ENCODE data around the gene TMEM18. TPM values are rescaled to one million over a fixed set of nuclear protein-coding genes. Genes with fewer than 3 reads are reported as not detected.

Gene TMEM18
- total RNA-seq, 4 donors from 2014 or later = 8.7 to 27.3 (median 10.2) TPM

- TF ChIP-seq EP300 (IDR thresholded peaks at IDR 0.05) (no peak), POLR2AphosphoS5 (IDR thresholded peaks at IDR 0.05) (no peak), POLR2A (IDR thresholded peaks at IDR 0.05; ENCODE audit: low read depth) (no peak), CTCF (IDR thresholded peaks at IDR 0.05) (no peak)
- WGBS = 85% methylated on average over 6 of the region's 6 CpGs
- H3K4me3 ChIP-seq = no peak overlapping the region
- no peaks in the 10 kb centered on the region for H3K9me3 ChIP-seq
- H3K4me1 ChIP-seq = no peaks in the 10 kb centered on the region
- H3K27me3 ChIP-seq = peaks cover 0 to 43% (median 0%) of the 10 kb centered on the region in 4 donors
- no peaks in the 10 kb centered on the region for H3K36me3 ChIP-seq
- peak; percentile 57 for DNase-seq (ENCODE audit: extremely low spot score)
- intact Hi-C loops (cut with DNase I) = no loop called here
- H3K27ac ChIP-seq (replicated peaks in 1 of 4) = no peak overlapping the region
These were observed 24.2 kb downstream of the TMEM18 start for GRCh38 chr2:652881-653480.

DNA sequence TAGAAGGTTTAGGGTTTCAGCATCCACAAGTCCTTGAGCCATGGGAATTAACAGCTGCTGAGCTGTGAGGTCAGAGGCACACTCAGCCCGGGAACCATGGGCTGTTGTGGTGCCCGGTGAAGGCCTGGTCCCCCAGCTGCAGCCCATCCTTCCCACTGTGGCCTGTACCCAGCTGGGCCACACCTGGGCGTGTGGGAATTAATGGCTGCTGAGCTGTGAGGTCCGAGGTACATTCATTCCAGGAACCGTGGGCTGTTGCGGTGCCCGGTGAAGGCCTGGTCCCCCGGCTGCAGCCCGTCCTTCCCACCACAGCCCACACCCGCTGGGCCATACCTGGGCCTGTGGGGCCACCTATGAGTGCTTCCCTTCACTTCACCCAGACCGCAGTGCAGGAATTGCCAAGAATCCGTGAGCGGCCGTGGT, 25.2 kb downstream of the TMEM18 start:
- no peak for TF ChIP-seq POLR2A (IDR thresholded peaks at IDR 0.05; ENCODE audit: low read depth)
- no peak for TF ChIP-seq POLR2AphosphoS5 (IDR thresholded peaks at IDR 0.05)
- no peak for TF ChIP-seq CTCF (IDR thresholded peaks at IDR 0.05)
- TF ChIP-seq EP300 (IDR thresholded peaks at IDR 0.05) = no peak
- Histone ChIP-seq H3K9me3 (no peaks in the 10 kb centered on the region), H3K4me3 (no peak overlapping the region), H3K27me3 (peaks cover 0 to 44% (median 0%) of the 10 kb centered on the region in 4 donors), H3K27ac (replicated peaks in 1 of 4) (no peak overlapping the region), H3K36me3 (no peaks in the 10 kb centered on the region), H3K4me1 (no peaks in the 10 kb centered on the region)
- peak; percentile 75 for DNase-seq (ENCODE audit: extremely low spot score)
- intact Hi-C loops (cut with DNase I) = no loop called here
- 90% methylated on average over 14 of the region's 14 CpGs for WGBS

DNA sequence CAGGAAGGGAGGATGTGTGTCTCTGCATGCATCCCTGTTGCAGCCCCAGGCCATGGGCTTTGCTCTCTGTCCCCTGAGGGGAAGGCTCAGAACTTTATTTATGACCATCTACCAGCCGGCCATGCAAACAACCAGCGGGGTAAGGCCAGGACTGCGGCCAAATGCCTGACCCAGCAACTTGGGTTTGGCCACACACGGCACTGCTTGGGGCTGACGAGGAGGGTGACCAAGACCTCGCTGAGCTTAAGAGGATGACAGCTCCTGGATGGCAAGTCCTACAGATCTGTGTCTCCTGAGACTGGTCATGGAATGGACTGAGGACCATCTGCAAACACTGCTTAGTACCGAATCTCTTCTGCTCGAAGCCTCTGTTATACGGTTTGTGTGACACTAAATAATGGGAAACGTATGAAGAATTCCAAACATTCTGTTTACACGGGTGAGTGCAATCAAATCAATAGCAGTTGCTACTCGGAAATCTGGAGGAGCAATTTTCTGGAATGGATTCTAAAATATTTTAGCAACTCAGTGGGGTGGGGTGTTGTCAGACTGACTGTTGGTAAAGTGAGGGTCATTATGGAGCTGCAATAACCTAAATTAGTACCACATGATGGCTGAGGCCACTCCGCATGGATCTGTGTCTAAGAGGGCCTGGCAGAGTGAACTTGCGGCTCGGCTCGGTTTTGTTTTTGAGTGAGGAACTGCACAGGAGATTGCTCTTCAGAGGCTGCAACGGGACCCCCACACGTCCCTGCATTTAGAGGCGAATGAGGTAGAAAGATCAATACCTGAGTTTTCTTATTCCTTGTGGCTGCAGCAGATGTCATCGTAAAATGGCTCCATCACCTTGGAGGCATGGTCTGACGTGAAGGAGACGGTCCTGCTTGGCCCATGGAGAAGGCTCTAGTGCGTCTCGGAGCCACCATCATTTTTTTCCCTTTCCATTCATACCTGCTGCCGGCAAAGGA, 26.6 kb downstream of the TMEM18 start:
- Histone ChIP-seq H3K9me3 (no peaks in the 10 kb centered on the region), H3K27me3 (peaks cover 0 to 54% (median 0%) of the 10 kb centered on the region in 4 donors), H3K36me3 (no peaks in the 10 kb centered on the region), H3K4me1 (no peaks in the 10 kb centered on the region), H3K27ac (replicated peaks in 1 of 4) (no peak overlapping the region), H3K4me3 (no peak overlapping the region)
- intact Hi-C loops (cut with DNase I) = no loop called here
- no peak for TF ChIP-seq CTCF (IDR thresholded peaks at IDR 0.05)
- TF ChIP-seq POLR2A (IDR thresholded peaks at IDR 0.05; ENCODE audit: low read depth) = no peak
- no peak for TF ChIP-seq POLR2AphosphoS5 (IDR thresholded peaks at IDR 0.05)
- TF ChIP-seq EP300 (IDR thresholded peaks at IDR 0.05) = no peak
- DNase-seq (ENCODE audit: extremely low spot score) = peak; percentile 84
- WGBS = 83% methylated on average over 20 of the region's 25 CpGs

DNA sequence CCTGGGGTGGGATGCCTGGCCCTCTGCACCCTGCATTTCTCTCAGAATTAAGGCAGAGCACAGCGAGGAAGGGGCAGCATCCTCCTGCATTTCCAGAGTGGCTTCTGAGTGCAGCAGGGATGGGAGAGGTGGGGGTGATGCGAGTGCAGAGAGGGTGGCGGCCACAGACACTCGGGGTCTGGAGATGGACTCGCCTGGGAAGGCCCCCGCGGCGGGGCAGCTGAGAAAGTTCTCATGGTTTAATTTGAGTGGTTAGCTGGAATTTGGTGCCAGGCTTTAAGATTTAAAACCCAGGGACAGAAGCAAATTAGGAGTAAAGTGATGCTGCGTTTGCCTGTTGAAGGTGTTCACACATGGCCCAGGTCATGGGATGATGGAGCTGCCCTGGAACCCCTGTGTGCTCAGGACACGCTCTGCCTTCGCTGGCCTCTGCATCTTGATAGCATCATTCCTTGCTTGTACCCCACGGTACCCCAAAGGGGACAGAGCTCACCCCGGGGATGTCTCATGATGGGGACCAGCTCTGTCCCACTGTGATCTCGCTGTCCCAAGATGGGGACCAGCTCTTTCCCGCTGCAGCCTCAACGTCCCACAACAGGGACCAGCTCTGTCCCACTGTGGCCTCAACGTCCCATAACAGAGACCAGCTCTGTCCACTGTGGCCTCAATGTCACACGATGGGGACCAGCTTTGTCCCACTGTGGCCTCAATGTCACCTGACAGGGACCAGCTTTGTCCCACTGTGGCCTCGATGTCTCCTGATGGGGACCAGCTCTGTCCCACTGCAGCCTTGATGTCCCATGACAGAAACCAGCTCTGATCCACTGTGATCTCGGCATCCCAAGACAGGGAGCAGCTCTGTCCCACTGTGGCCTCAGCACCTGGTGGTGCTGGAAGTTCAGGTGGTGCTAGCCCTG, 27.5 kb downstream of the TMEM18 start:
- H3K36me3 ChIP-seq = no peaks in the 10 kb centered on the region
- no peaks in the 10 kb centered on the region for H3K9me3 ChIP-seq
- intact Hi-C loops (cut with DNase I) = no loop called here
- H3K27ac ChIP-seq (replicated peaks in 1 of 4) = no peak overlapping the region
- WGBS = 92% methylated on average over 18 of the region's 20 CpGs
- no peak overlapping the region for H3K4me3 ChIP-seq
- DNase-seq (ENCODE audit: extremely low spot score) = peak; percentile 89
- TF ChIP-seq POLR2A (IDR thresholded peaks at IDR 0.05; ENCODE audit: low read depth) (no peak), CTCF (IDR thresholded peaks at IDR 0.05) (no peak), EP300 (IDR thresholded peaks at IDR 0.05) (no peak), POLR2AphosphoS5 (IDR thresholded peaks at IDR 0.05) (no peak)
- peaks cover 0 to 62% (median 0%) of the 10 kb centered on the region in 4 donors for H3K27me3 ChIP-seq
- no peaks in the 10 kb centered on the region for H3K4me1 ChIP-seq

Data from esophagus muscularis mucosa (tissue), 4 donors.